ENCODE results near the gene CPEB4. TPM values are rescaled to one million over a fixed set of nuclear protein-coding genes. Genes with fewer than 3 reads are reported as not detected.

Gene CPEB4
- total and polyA plus RNA-seq, 2 of the 8 experiments (the other 6 are each of a cell fraction or from before 2014, with no cell fraction given) = 8.4 to 13.4 TPM

- POLR2A ChIA-PET (ENCODE audit: partially characterized antibody) = interaction anchor here (0.7 to 3.6 kb wide), 51 partner anchors 9 to 647 kb away, joined by 3 to 64 read pairs (median 4); partner anchors contain the start of genes BOD1, C5orf47 and CPEB4
- CTCF ChIA-PET (ENCODE audit: partially characterized antibody) = interaction anchor here (0.7 to 3.7 kb wide), 15 partner anchors 10 to 350 kb away, joined by 3 to 22 read pairs (median 3); no protein-coding TSS in a partner anchor
Measured at GRCh38 chr5:173963182-173963838, 75.2 kb downstream of the CPEB4 start.

More at GRCh38 chr5:173963182-173963838, 75.2 kb downstream of the CPEB4 start:
- Histone ChIP-seq H2BK15ac (ENCODE audit: low read length) (no peak overlapping the region), H4K91ac (replicated peaks; ENCODE audit: insufficient read length, low read length) (peak overlapping the region; percentile 54), H3K4ac (replicated peaks; ENCODE audit: insufficient read length, low read depth, low read length) (peak overlapping the region; percentile 30), H3K79me1 (ENCODE audit: low read depth, low read length) (no peaks in the 10 kb centered on the region), H3K56ac (replicated peaks; ENCODE audit: insufficient read length, low read depth, low read length) (no peak overlapping the region), H2BK5ac (ENCODE audit: low read depth, low read length) (peak overlapping the region; percentile 97), H3K27ac (ENCODE audit: low read depth, low read length) (peak overlapping the region; percentile 93), H4K5ac (ENCODE audit: insufficient read length, low read depth, low read length) (peak overlapping the region; percentile 68), H3K23me2 (ENCODE audit: low read depth, low read length) (peaks cover 1% of the 10 kb centered on the region; the same call in 1 of the 2 replicates), H2AFZ (ENCODE audit: low read length) (no peak overlapping the region), H2BK20ac (ENCODE audit: low read length) (0 out of 2 replicates have a peak overlapping the region, but pooled peaks have one; percentile 75), H3K9ac (replicated peaks in 1 of 4; ENCODE audit: extremely low read depth in 1 of 4, low read depth in 3 of 4, low read length in 3 of 4) (peak overlapping the region in 3 of 4 experiments; percentile 45 to 67 (median 58); a peak in 6 of 7 replicates), H4K8ac (ENCODE audit: extremely low read depth, insufficient read depth, low read length) (no peak overlapping the region), H3K14ac (ENCODE audit: insufficient read length) (no peak overlapping the region), H3K27me3 (replicated peaks in 1 of 4; ENCODE audit: control insufficient read depth in 3 of 4, extremely low read depth in 1 of 4, insufficient read depth in 3 of 4, low read length in 3 of 4) (no peaks in the 10 kb centered on the region), H3K23ac (ENCODE audit: insufficient read length) (no peak overlapping the region), H2AK5ac (ENCODE audit: low read depth, low read length) (peak overlapping the region; percentile 91; the same call in 1 of the 2 replicates), H3K9me3 (ENCODE audit: insufficient read depth in 2 of 2, low read depth in 1 of 2, low read length in 1 of 2) (no peaks in the 10 kb centered on the region), H3K4me1 (replicated peaks in 1 of 4; ENCODE audit: control insufficient read depth in 3 of 4, insufficient read depth in 4 of 4, low read length in 3 of 4) (peaks cover 3 to 25% (median 14%) of the 10 kb centered on the region in 4 experiments; a peak in 5 of 7 replicates), H3K4me2 (ENCODE audit: insufficient read depth in 1 of 2, low read depth in 2 of 2, low read length in 2 of 2) (peak overlapping the region; percentile 69 to 71), H4K20me1 (replicated peaks in 1 of 2; ENCODE audit: control insufficient read depth in 1 of 2, insufficient read depth in 2 of 2, low read length in 2 of 2) (no peaks in the 10 kb centered on the region), H3K4me3 (ENCODE audit: extremely low read depth in 1 of 4, insufficient read depth in 2 of 4, low read depth in 3 of 4, low read length in 4 of 4) (peak overlapping the region in 2 of 4 experiments; percentile 7 to 49; a peak in 5 of 8 replicates), H3K36me3 (ENCODE audit: control insufficient read depth in 2 of 4, insufficient read depth in 4 of 4, low read length in 3 of 4) (no peaks in the 10 kb centered on the region), H2BK12ac (ENCODE audit: low read depth, low read length) (peak overlapping the region; percentile 63), H3K18ac (ENCODE audit: extremely low read depth, low read length) (peak overlapping the region; percentile 33), H3K79me2 (ENCODE audit: control insufficient read depth in 1 of 2, insufficient read depth in 2 of 2, low read length in 2 of 2) (no peaks in the 10 kb centered on the region), H2BK120ac (replicated peaks; ENCODE audit: low read depth, low read length) (peak overlapping the region; percentile 66)
- TF ChIP-seq GABPA (IDR thresholded peaks at IDR 0.05; ENCODE audit: borderline replicate concordance, insufficient read depth, low read length) (no peak), EGR1 (IDR thresholded peaks at IDR 0.05; ENCODE audit: borderline replicate concordance, low read depth, low read length) (no peak), POLR2AphosphoS5 (IDR thresholded peaks at IDR 0.05; ENCODE audit: low read depth, low read length) (no peak), CHD2 (IDR thresholded peaks at IDR 0.05; ENCODE audit: low read length) (no peak), POLR2A (IDR thresholded peaks at IDR 0.05; ENCODE audit: control extremely low read depth in 1 of 2, low read depth in 2 of 2, low read length in 2 of 2) (no peak), POU5F1 (IDR thresholded peaks at IDR 0.05; ENCODE audit: low read depth, low read length) (no peak), CEBPB (IDR thresholded peaks at IDR 0.05; ENCODE audit: low read depth, low read length) (no peak), TAF1 (IDR thresholded peaks at IDR 0.05; ENCODE audit: low read depth, low read length) (peak; percentile 55; the same call in 1 of the 2 replicates)
- 45% methylated on average over 10 of the region's 10 CpGs; no CpG with 5 or more reads in 1 of the 2 experiments for WGBS, 2 experiments (ENCODE audit: extremely low coverage in 1 of 2, insufficient coverage in 1 of 2, insufficient read length in 1 of 2, insufficient replicate concordance in 2 of 2, low coverage in 1 of 2, low lambda C conversion rate in 2 of 2, missing lambda C conversion rate in 1 of 2)
- peak; percentile 82 for FAIRE-seq
- no peak for DNase-seq (ENCODE audit: low read depth in 1 of 2, low spot score in 2 of 2)

All from H1 (cell line).